Muscle of leg (tissue), 11 donors: Measurements from ENCODE around the gene TMEM181. TPM values are rescaled to one million over a fixed set of nuclear protein-coding genes. Genes with fewer than 3 reads are reported as not detected.
"Not testable (repeated sequence)": the region's sequence is repeated elsewhere in the genome, so short reads cannot be mapped to it uniquely, and the experiment has no call there.

Experiments
- DNase-seq: peaks from one replicate; pipeline ENCODE4 v3.0.0; 2013
- H3K27ac ChIP-seq: one replicate; pipeline ENCODE4 v1.5.1; 2013; ENCODE audit warnings: mild to moderate bottlenecking, low read length, control low read depth
- H3K27me3 ChIP-seq: one replicate; pipeline ENCODE4 v1.6.1; 2013; ENCODE audit warnings: low read length; ENCODE audit not compliant: control insufficient read depth, insufficient read depth
- H3K36me3 ChIP-seq: one replicate; pipeline ENCODE4 v1.6.1; 2013; ENCODE audit warnings: low read length; ENCODE audit not compliant: control insufficient read depth, insufficient read depth
- H3K4me1 ChIP-seq: one replicate; pipeline ENCODE4 v1.6.1; 2013; ENCODE audit warnings: low read length; ENCODE audit not compliant: control insufficient read depth, insufficient read depth
- H3K4me3 ChIP-seq: one replicate; pipeline ENCODE4 v1.5.1; 2013; ENCODE audit warnings: low read length, control low read depth
- H3K9me3 ChIP-seq: replicated peaks from 2 replicates; pipeline ENCODE4 v1.6.1; 2013; ENCODE audit warnings: low read depth, low read length; ENCODE audit not compliant: control insufficient read depth
- WGBS: methylation state at CpG from one replicate; pipeline ENCODE4 v1.1.5; 2013; ENCODE audit warnings: missing lambda C conversion rate; ENCODE audit not compliant: insufficient coverage; 5-methylcytosine and 5-hydroxymethylcytosine counted together
- polyA plus RNA-seq, 8 donors: library from polyadenylated mRNA; unstranded; fragments of 120-200 nt; gene quantifications; one replicate each; pipeline versions ENCODE4 v1.2.1 to v1.2.3, GENCODE V29; 2013; ENCODE audit warnings: inconsistent platforms in 1 of 8, low replicate concordance in 1 of 8; ENCODE audit not compliant: insufficient read length in 8 of 8, insufficient read depth in 1 of 8
- total RNA-seq: library from RNA; stranded (reverse); fragments of 120-200 nt; gene quantifications from one replicate; pipeline ENCODE4 v1.2.4, GENCODE V29; 2013

Gene TMEM181
- total and polyA plus RNA-seq, 9 donors = 13.3 to 22.2 (median 16.1) TPM

DNA sequence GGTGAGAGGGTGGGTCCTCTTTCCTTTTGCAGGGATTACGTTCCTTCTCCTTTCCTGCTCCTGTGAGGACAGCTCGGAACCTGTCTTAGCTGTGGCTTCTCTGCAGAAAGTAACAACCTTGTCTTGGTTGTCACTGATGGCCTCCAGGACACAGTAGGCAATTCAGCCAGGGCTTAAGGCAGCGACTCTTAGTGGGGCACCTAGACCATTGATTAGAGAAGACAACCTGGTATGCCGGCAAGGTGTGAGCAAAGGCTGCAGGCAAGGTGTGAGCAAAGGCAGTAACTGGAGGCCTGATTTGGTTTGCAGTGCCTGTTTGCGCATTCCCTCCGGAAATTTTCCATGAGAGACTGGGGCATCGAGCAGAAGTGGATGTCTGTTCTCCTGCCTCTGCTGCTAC is 47.0 kb downstream of the TMEM181 start:
- H3K27ac ChIP-seq = no peak overlapping the region
- no peaks in the 10 kb centered on the region for H3K9me3 ChIP-seq
- H3K4me1 ChIP-seq = no peaks in the 10 kb centered on the region
- no peak for DNase-seq
- no peaks in the 10 kb centered on the region for H3K27me3 ChIP-seq
- peaks cover 44% of the 10 kb centered on the region for H3K36me3 ChIP-seq
- 78% methylated on average over 4 of the region's 7 CpGs for WGBS
- H3K4me3 ChIP-seq = no peak overlapping the region

DNA sequence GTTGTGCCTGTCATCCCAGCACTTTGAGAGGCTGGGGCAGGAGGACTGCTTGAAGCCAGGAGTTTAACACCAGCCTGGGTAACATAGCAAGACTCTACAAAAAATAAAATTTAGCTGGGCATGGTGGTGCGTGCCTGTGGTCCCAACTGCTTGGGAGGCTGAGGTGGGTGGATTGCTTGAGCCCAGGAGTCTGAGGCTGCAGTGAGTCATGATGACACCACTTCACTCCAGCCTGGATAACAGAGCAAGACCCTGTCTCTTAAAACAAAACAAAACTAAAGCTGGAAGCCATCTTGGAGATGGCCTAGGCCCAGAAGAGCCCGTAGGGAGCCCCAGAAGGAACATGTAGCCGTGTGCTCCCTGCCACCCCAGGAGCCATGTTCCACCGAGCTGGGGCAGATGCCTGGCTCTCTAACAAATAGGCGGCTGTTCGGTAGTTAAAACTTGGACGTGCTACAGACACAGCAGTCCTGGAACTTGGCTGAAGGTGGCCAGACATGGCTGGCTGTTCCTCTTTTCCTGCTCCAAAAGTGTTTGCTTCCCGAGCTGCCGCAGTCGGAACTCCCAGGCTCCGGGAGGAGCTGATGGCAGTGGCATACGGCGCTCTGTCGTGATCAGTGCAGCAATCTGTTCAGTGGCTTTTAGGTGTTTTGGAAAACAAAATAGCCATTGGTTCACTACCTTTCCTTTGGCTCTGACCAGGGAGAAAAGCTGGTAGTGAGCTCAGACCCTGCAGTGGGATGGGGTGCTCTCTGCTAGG is 47.7 kb downstream of the TMEM181 start:
- no peaks in the 10 kb centered on the region for H3K4me1 ChIP-seq
- H3K9me3 ChIP-seq = no peaks in the 10 kb centered on the region
- peaks cover 44% of the 10 kb centered on the region for H3K36me3 ChIP-seq
- DNase-seq = no peak
- no peak overlapping the region for H3K27ac ChIP-seq
- no peak overlapping the region for H3K4me3 ChIP-seq
- 69% methylated on average over 14 of the region's 14 CpGs for WGBS
- H3K27me3 ChIP-seq = no peaks in the 10 kb centered on the region

DNA sequence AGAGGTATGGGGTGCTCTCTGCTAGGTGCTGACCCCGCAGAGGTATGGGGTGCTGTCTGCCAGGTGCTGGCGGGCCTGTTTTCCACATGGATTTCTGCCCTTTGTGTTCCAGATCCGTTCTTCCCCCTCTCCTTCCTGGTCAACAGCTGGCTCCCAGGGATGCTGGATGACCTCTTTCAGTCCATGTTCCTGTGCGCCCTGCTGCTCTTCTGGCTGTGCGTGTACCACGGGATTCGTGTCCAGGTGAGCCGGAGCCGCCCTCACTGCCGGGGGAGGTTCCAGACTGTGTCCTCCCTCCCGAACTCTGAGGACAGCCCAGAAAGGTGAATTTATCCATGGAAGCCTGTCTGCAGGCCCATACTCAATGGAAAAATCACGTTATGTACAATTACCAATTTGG is 48.3 kb downstream of the TMEM181 start:
- WGBS = 89% methylated on average over 11 of the region's 12 CpGs
- DNase-seq = no peak
- Histone ChIP-seq H3K27ac (no peak overlapping the region), H3K9me3 (no peaks in the 10 kb centered on the region), H3K27me3 (no peaks in the 10 kb centered on the region), H3K4me3 (no peak overlapping the region), H3K4me1 (no peaks in the 10 kb centered on the region), H3K36me3 (peaks cover 44% of the 10 kb centered on the region)

DNA sequence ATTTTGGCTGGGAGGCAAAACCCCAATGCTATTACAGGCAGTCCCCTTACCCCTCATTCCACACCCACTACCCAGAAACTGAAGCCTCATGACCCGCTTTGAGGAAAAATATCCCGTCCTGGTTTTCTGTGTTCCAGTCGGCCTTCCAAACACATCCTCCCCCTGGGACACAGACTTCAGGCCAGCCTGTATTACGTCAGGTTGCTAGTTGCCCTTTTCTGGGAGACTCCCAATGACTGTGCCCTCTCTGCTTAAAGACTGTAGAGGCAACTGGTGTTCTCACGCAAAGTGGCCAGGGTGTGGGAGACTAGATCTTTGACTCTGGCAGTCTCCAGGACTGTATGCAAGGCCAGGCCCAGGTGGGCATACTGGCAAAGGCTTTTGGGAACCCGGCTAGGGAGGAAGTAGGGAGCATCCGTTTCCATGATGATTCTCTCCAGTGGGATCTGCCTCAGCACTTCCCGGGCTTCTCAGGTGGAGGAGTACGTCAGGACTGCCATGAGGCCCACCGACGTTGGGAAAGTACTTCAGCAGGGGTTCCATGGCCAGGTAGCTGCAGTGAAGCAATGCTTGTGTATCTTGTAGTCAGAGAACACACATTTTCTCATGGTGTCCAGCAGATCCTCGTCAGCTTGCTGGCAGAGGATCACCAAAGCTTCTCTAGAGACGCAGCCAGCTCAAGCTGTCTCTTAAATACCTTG is 49.7 kb downstream of the TMEM181 start:
- no peaks in the 10 kb centered on the region for H3K27me3 ChIP-seq
- WGBS = 80% methylated on average over 11 of the region's 13 CpGs
- no peak for DNase-seq
- H3K36me3 ChIP-seq = peaks cover 44% of the 10 kb centered on the region
- H3K27ac ChIP-seq = no peak overlapping the region
- no peak overlapping the region for H3K4me3 ChIP-seq
- no peaks in the 10 kb centered on the region for H3K9me3 ChIP-seq
- no peaks in the 10 kb centered on the region for H3K4me1 ChIP-seq

DNA sequence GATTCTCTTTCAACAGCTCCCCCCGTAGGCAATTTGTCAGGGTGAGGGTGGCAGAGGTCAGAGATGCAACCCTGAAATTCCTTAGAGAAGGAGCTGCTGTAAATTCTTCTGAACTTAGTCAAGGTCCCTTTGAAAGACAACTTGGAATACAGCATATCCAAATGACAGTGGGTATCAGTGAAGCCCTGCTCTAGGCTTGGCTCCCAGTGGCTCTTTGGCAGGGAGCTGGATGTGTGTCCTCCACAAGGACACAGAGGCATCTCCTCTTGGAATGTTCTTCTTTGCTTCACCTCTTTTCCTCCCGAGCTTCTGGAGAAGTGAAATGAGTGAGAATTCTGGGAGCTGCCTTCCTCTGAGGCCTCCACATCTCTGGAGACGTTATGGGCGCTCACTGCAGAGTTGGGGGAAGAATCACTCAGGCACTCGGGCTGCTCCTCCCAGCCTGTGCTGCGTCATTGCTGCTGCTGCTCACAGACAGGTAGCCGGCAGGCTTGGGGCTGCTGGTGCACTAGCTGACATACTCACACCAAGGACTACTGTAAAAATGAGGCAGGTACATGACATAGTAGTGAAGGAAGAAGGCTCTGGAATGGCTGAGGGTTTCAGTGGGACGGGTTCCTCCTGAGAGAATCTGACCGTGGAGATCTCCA is 50.6 kb downstream of the TMEM181 start:
- Histone ChIP-seq H3K4me1 (no peaks in the 10 kb centered on the region), H3K27me3 (no peaks in the 10 kb centered on the region), H3K9me3 (no peaks in the 10 kb centered on the region), H3K4me3 (no peak overlapping the region), H3K27ac (no peak overlapping the region), H3K36me3 (peaks cover 44% of the 10 kb centered on the region)
- no peak for DNase-seq
- WGBS = 79% methylated on average over 5 of the region's 9 CpGs

DNA sequence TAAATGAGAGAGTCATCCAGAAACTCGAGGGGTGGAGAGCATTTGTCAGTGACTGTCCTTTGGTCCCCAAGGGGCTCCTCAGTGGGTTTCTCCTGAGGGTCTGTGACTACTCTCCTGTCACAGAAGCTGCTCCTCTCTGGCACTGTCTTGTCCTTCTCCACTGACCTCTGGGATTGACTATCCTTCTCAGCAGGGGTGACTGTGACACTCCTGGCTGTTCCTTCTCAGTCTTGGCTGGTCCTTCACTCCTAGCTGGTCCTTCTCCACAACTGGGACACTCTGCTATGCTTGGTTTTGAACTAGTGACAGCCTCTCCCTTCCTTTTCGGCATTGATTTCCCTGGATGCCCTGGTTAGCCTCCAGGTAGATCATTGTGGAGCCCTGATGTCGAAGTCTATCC is 51.1 kb downstream of the TMEM181 start:
- no peaks in the 10 kb centered on the region for H3K27me3 ChIP-seq
- no peak overlapping the region for H3K27ac ChIP-seq
- H3K36me3 ChIP-seq = peaks cover 44% of the 10 kb centered on the region
- WGBS = 77% methylated on average over 2 of the region's 3 CpGs
- no peaks in the 10 kb centered on the region for H3K9me3 ChIP-seq
- no peaks in the 10 kb centered on the region for H3K4me1 ChIP-seq
- no peak for DNase-seq
- H3K4me3 ChIP-seq = no peak overlapping the region

DNA sequence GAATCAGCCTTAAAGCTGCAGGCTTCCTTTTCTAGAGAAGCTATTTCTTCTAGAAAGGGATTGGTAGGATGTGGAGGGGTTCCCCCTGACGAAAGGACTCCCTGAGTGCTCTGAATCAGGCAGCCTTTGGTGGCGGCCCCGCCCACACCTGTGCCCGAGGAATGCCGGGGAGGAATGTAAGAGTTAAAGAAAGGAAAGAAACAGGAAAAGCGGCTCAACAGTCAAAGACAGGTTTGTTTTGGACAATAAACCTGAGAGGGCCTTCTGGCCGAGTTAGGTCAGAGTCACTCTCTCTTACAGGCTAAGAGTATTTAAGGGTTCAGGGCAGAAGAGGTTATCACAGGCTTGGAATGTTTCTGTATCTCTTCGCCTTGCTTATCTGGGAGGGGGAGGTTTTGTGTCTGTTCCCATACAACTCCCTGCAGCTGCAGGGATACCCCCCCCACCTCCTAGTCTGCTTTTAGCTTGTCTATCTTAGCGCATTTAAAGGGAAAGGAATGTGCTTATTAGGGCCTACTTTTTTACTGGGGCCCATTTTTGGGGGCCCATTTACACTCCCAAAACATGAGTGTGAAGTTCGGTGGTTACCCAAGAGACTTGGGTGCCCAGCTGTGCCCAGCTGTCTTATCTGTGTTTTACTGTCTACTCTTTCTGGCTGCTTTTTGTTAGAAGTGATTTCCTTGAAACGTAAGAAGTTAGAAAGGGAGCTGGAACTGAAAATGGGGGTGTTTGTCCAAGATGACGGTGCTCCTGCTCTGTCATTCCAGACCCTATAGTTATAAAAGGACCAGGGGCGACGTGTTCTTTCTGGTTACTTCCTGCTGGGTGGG is 51.9 kb downstream of the TMEM181 start:
- no peak overlapping the region for H3K27ac ChIP-seq
- WGBS = 58% methylated on average over 12 of the region's 14 CpGs
- no peaks in the 10 kb centered on the region for H3K4me1 ChIP-seq
- no peaks in the 10 kb centered on the region for H3K27me3 ChIP-seq
- no peaks in the 10 kb centered on the region for H3K9me3 ChIP-seq
- DNase-seq = no peak
- H3K36me3 ChIP-seq = peaks cover 39% of the 10 kb centered on the region
- no peak overlapping the region for H3K4me3 ChIP-seq

DNA sequence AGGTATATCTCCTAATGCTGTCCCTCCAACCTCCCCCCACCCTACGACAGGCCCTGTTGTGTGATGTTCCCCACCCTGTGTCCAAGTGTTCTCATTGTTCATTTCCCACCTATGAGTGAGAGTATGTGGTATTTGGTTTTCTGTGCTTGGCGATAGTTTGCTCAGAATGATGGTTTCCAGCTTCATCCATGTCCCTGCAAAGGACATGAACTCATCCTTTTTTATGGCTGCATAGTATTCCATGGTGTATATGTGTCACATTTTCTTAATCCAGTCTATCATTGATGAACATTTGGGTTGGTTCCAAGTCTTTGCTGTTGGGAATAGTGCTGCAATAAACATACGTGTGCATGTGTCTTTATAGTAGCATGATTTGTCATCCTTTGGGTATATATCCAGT is 54.7 kb downstream of the TMEM181 start:
- not testable (repeated sequence) for H3K27me3 ChIP-seq, H3K4me3 ChIP-seq, H3K27ac ChIP-seq, H3K9me3 ChIP-seq, DNase-seq, H3K4me1 ChIP-seq
- WGBS = no CpG with 5 or more reads among the region's 3 CpGs
- H3K36me3 ChIP-seq = peaks cover 23% of the 10 kb centered on the region

DNA sequence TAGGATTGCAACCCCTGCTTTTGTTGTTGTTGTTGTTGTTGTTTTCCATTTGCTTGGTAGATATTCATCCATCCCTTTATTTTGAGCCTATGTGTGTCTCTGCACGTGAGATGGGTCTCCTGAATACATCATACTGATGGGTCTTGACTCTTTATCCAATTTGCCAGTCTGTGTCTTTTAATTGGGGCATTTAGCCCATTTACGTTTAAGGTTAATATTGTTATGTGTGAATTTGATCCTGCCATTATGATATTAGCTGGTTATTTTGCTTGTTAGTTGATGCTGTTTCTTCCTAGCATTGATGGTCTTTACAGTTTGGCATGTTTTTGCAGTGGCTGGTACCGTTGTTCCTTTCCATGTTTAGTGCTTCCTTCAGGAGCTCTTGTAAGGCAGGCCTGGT is 58.4 kb downstream of the TMEM181 start:
- H3K36me3 ChIP-seq = peaks cover 28% of the 10 kb centered on the region
- WGBS = 86% methylated on average over 1 of the region's 3 CpGs

More for the DNA sequence above, 58.4 kb downstream of the TMEM181 start:
- not testable (repeated sequence) for H3K4me1 ChIP-seq, H3K27ac ChIP-seq, H3K27me3 ChIP-seq, DNase-seq, H3K9me3 ChIP-seq, H3K4me3 ChIP-seq
